K562 (cell line): ENCODE results near the gene UNC93B1. TPM values are rescaled to one million over a fixed set of nuclear protein-coding genes. Genes with fewer than 3 reads are reported as not detected.

Source experiments
- ADNP ChIP-seq: fragments of 200-800 bp; sonication (Bioruptor generic); IDR thresholded peaks from 2 replicates; pipeline ENCODE4 v1.6.1; 2016; ENCODE audit warnings: missing genetic modification characterization, missing compliant biosample characterization
- BRF1 ChIP-seq: IDR thresholded peaks from 3 replicates; pipeline ENCODE4 v1.6.1; 2011; ENCODE audit warnings: borderline replicate concordance, mild to moderate bottlenecking; ENCODE audit not compliant: insufficient read length; ENCODE audit errors: extremely low read depth
- CHD4 ChIP-seq: fragments of 200-600 bp; sonication (generic); IDR thresholded peaks from 3 replicates; pipeline ENCODE4 v1.6.1; 2012; ENCODE audit warnings: low read depth, mild to moderate bottlenecking, mixed read lengths, low read length, inconsistent platforms; ENCODE audit not compliant: insufficient read depth, insufficient replicate concordance, poor library complexity, severe bottlenecking
- DIDO1 ChIP-seq: fragments of 450-650 bp; IDR thresholded peaks from 2 replicates; pipeline ENCODE4 v1.6.1; 2016; ENCODE audit warnings: low read depth, missing biosample characterization, missing genetic modification characterization
- ETS2 ChIP-seq: IDR thresholded peaks from 2 replicates; pipeline ENCODE4 v1.6.1; 2016; ENCODE audit warnings: borderline replicate concordance, missing genetic modification characterization, mild to moderate bottlenecking, moderate library complexity, missing compliant biosample characterization; ENCODE audit not compliant: poor library complexity, severe bottlenecking
- GATAD2B ChIP-seq: fragments of 450-650 bp; IDR thresholded peaks from 2 replicates; pipeline ENCODE4 v1.6.1; 2017; ENCODE audit warnings: mild to moderate bottlenecking, borderline replicate concordance
- HMGN3 ChIP-seq: IDR thresholded peaks from 2 replicates; pipeline ENCODE4 v1.6.1; 2011; ENCODE audit warnings: borderline replicate concordance, low read depth, mild to moderate bottlenecking, mixed read lengths, low read length; ENCODE audit not compliant: insufficient read length; ENCODE audit errors: extremely low read depth
- MAFG ChIP-seq: fragments of 450-650 bp; conservative IDR thresholded peaks from 2 replicates; pipeline ENCODE4 v1.6.1; 2016; ENCODE audit warnings: missing genetic modification characterization, missing compliant biosample characterization
- MECOM ChIP-seq: fragments of 250-450 bp; sonication (Bioruptor Pico); IDR thresholded peaks from 2 replicates; pipeline ENCODE4 v1.8.0; 2022; ENCODE audit warnings: inconsistent platforms
- NR4A1 ChIP-seq, 2 experiments: fragments of 250-450 bp in 1 of 2; fragments of 450-650 bp in 1 of 2; sonication (Bioruptor Pico) in 1 of 2; IDR thresholded peaks; 2 replicates each; pipeline versions ENCODE4 v1.4.0 to v1.6.1; 2016 to 2020; ENCODE audit warnings: mild to moderate bottlenecking in 2 of 2, missing compliant biosample characterization in 1 of 2, missing genetic modification characterization in 1 of 2, moderate library complexity in 1 of 2
- OTX1 ChIP-seq: fragments of 450-650 bp; formaldehyde crosslinking; IDR thresholded peaks from 2 replicates; pipeline ENCODE4 v1.4.0; 2022; ENCODE audit warnings: mild to moderate bottlenecking
- POU5F1 ChIP-seq: fragments of 150-350 bp; IDR thresholded peaks from 2 replicates; pipeline ENCODE4 v1.6.1; 2014; ENCODE audit warnings: borderline replicate concordance, low read length, low read depth, mild to moderate bottlenecking; ENCODE audit not compliant: partially characterized antibody
- PRMT5 ChIP-seq: sonication (generic); formaldehyde crosslinking; IDR thresholded peaks from 2 replicates; pipeline ENCODE4 v1.5.0; 2020; ENCODE audit warnings: missing genetic modification reagents
- RAD21 ChIP-seq, 2 experiments: fragments of 250-450 bp in 1 of 2; fragments of 450-650 bp in 1 of 2; sonication (Bioruptor Pico) in 1 of 2; formaldehyde crosslinking in 1 of 2; IDR thresholded peaks in 1 of 2; conservative IDR thresholded peaks in 1 of 2; 2 replicates each; pipeline versions ENCODE4 v1.4.0 to v1.8.0; 2020 to 2022; ENCODE audit warnings: mild to moderate bottlenecking in 2 of 2, moderate library complexity in 1 of 2
- SAP30 ChIP-seq: fragments of 200-600 bp; sonication (generic); IDR thresholded peaks from 2 replicates; pipeline ENCODE4 v1.6.1; 2012; ENCODE audit warnings: borderline replicate concordance, low read depth, mild to moderate bottlenecking, moderate library complexity, low read length, control low read depth, inconsistent platforms; ENCODE audit not compliant: insufficient read depth, poor library complexity, severe bottlenecking
- SIX5 ChIP-seq, 2 experiments: IDR thresholded peaks; 2 replicates each; pipeline ENCODE4 v1.6.1; 2011; ENCODE audit warnings: low read length in 2 of 2, borderline replicate concordance in 1 of 2, low read depth in 1 of 2, mild to moderate bottlenecking in 1 of 2, moderate library complexity in 1 of 2; ENCODE audit not compliant: insufficient read depth in 1 of 2
- XRCC4 ChIP-seq: IDR thresholded peaks from one replicate; pipeline ENCODE4 v1.6.1; 2011; ENCODE audit not compliant: insufficient read depth, insufficient read length; ENCODE audit errors: extremely low read depth
- ZNF431 ChIP-seq: sonication (generic); formaldehyde crosslinking; IDR thresholded peaks from 2 replicates; pipeline ENCODE4 v1.8.0; 2022; ENCODE audit warnings: mild to moderate bottlenecking, missing genetic modification reagents
- polyA plus RNA-seq, 8 experiments: library from polyadenylated mRNA; depleted of rRNA in 4 of 8; stranded (reverse) in 5 of 8; unstranded in 3 of 8; fragments of >200 nt; fragmentation: Nextera tagmentation in 2 of 8; fragmentation: Illumina TruSeq in 1 of 8; extraction: Ambion mirVana in 2 of 8; extraction: Trizol in 1 of 8; gene quantifications; 2 replicates each; pipeline versions ENCODE4 v1.2.1 to v1.2.3, GENCODE V29; 2011 to 2014; ENCODE audit warnings: inconsistent platforms in 1 of 8, missing spikeins in 1 of 8
- total RNA-seq, 7 experiments: library from RNA; depleted of rRNA in 6 of 7; stranded (reverse); fragments of >200 nt in 6 of 7; fragmentation: Illumina TruSeq in 2 of 7; extraction: Trizol in 2 of 7; gene quantifications; 2 replicates each; pipeline versions ENCODE4 v1.2.1 to v1.2.3, GENCODE V29; 2011 to 2021; ENCODE audit warnings: low replicate concordance in 1 of 7
- TF ChIP-seq, protein P1 (sequence below), 2 experiments: IDR thresholded peaks in 1 of 2; conservative IDR thresholded peaks in 1 of 2; 2 replicates each; pipeline ENCODE4 v1.6.1; 2016; ENCODE audit warnings: low read depth in 2 of 2, mild to moderate bottlenecking in 1 of 2, missing compliant biosample characterization in 1 of 2, missing genetic modification characterization in 1 of 2, moderate library complexity in 1 of 2
- TF ChIP-seq, protein P2 (sequence below), 2 experiments: fragments of 250-450 bp in 1 of 2; fragments of 450-650 bp in 1 of 2; sonication (Bioruptor Pico) in 1 of 2; IDR thresholded peaks; 2 replicates each; pipeline versions ENCODE4 v1.6.1 to v1.8.0; 2016 to 2021; ENCODE audit warnings: mild to moderate bottlenecking in 2 of 2, moderate library complexity in 2 of 2, missing compliant biosample characterization in 1 of 2, missing genetic modification characterization in 1 of 2

The UNC93B1 gene
- total and polyA plus RNA-seq, 9 of the 15 experiments (the other 6 are each of a cell fraction or from before 2014, with no cell fraction given) = 0.10 to 13.6 (median 6.5) TPM

DNA sequence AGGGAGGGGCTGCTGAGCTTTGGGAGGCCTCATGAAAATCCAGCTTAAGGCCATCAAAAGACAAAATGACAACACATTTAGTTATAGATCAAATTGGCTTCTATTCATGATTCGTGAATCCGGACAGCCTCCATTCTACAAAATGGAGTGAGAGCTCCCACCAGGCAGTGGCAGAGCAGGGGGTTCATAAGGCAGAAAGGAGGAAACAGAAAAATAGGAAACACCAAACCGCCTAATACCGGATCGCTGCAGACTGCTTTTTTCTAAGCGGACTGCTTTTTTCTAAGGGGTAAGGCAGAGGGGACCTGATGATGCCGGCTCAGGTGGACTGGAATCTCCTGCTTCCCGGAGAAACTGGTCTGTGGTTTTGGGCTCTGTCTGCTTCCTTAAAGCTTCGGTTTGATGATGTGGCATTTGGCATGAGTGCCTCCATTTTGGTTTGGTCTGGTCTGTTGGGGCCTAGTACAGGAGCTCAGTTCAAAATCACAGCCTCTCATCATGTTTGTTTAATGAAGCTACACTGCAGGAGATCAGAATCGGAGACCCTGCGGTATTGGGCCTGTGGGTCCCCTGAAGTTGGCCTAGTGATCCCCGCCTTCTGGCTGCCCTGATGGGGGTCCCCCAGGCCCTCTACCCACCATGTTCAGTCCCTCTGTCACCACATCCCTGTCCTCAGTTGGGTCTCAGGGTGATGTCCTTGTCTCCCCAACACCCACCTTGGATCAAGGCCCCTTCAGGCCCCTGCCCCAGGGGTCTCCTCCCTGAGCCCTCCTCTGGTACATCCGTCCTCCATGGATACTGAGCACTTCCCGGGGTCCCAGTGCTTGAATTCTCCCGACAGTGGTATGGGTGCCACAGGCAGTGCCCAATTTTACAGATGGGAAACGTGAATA is 7.4 kb upstream of the UNC93B1 start (continued):
- TF ChIP-seq, protein P1, sequence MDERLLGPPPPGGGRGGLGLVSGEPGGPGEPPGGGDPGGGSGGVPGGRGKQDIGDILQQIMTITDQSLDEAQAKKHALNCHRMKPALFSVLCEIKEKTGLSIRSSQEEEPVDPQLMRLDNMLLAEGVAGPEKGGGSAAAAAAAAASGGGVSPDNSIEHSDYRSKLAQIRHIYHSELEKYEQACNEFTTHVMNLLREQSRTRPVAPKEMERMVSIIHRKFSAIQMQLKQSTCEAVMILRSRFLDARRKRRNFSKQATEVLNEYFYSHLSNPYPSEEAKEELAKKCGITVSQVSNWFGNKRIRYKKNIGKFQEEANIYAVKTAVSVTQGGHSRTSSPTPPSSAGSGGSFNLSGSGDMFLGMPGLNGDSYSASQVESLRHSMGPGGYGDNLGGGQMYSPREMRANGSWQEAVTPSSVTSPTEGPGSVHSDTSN (CRISPR knock-in tag; IDR thresholded peaks at IDR 0.05; ENCODE audit: low read depth) = no peak
- TF ChIP-seq, protein P1 (tag; conservative IDR thresholded peaks at IDR 0.05; ENCODE audit: low read depth) = no peak
- no peak for TF ChIP-seq GATAD2B
- TF ChIP-seq NR4A1 (CRISPR knock-in tag; IDR thresholded peaks at IDR 0.05) = no peak
- TF ChIP-seq NR4A1 (tag; IDR thresholded peaks at IDR 0.05) = peak; percentile 91
- TF ChIP-seq ZNF431 (CRISPR knock-in tag) = no peak
- TF ChIP-seq SIX5 (IDR thresholded peaks at IDR 0.05; ENCODE audit: borderline replicate concordance in 1 of 2, insufficient read depth in 1 of 2, low read depth in 1 of 2, low read length in 2 of 2) = no peak
- TF ChIP-seq BRF1 = no peak
- TF ChIP-seq POU5F1 = no peak
- no peak for TF ChIP-seq RAD21 (CRISPR knock-in tag; conservative IDR thresholded peaks at IDR 0.05 in 1 of 2, IDR thresholded peaks at IDR 0.05 in 1 of 2)
- no peak for TF ChIP-seq CHD4
- TF ChIP-seq MECOM (CRISPR knock-in tag) = peak; percentile 45; the same call in 1 of the 2 replicates
- no peak for TF ChIP-seq ETS2 (tag)
- TF ChIP-seq HMGN3 = no peak
- no peak for TF ChIP-seq OTX1
- TF ChIP-seq ADNP (tag) = no peak
- no peak for TF ChIP-seq DIDO1 (tag)
- no peak for TF ChIP-seq SAP30
- TF ChIP-seq PRMT5 (CRISPR knock-in tag) = no peak
- TF ChIP-seq, protein P2, sequence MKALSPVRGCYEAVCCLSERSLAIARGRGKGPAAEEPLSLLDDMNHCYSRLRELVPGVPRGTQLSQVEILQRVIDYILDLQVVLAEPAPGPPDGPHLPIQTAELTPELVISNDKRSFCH (CRISPR knock-in tag; IDR thresholded peaks at IDR 0.05) = no peak
- TF ChIP-seq, protein P2 (tag; IDR thresholded peaks at IDR 0.05) = peak; percentile 90
- TF ChIP-seq XRCC4 = no peak
- TF ChIP-seq MAFG (tag) = no peak
